ENCODE measurements around the gene STXBP3.

GRCh38 chr1:108747171-108747850, 837 bp downstream of the STXBP3 start:
- TF ChIP-seq CTCF (IDR thresholded peaks at IDR 0.05): no peak
- peak in 1 of 2 donors; percentile 59 for TF ChIP-seq EP300 (IDR thresholded peaks at IDR 0.05)

All from tibial nerve (tissue), 4 donors.